A673 (cell line): ENCODE data around the gene CCDC9. TPM values are rescaled to one million over a fixed set of nuclear protein-coding genes. Genes with fewer than 3 reads are reported as not detected.
A peak's percentile ranks its signal among the peaks of the same experiment; 100 is the strongest.

Experiments used
- BruUV-seq: library from RNA; stranded (reverse); fragments of 400-500 nt; replicated peaks from 2 replicates; lab custom pipeline; 2021; lab: Mats Ljungman, UMichigan
- CTCF ChIA-PET: fragments of 300-600 bp; sonication (Branson Sonifier 250); formaldehyde crosslinking; loops from one replicate; lab custom pipeline; 2022; ENCODE audit warnings: antibody characterized with exemption; lab: Charles Lee
- POLR2A ChIA-PET: fragments of 300-600 bp; sonication (Branson Sonifier 250); formaldehyde crosslinking; loops from one replicate; lab custom pipeline; 2022; ENCODE audit warnings: antibody characterized with exemption; ENCODE audit not compliant: low non-redundant PET; lab: Charles Lee
- DNase-seq: peaks from one replicate; pipeline ENCODE4 v3.0.0-alpha.2; 2015; ENCODE audit warnings: low spot score
- H3K27ac ChIP-seq: fragments of 200-600 bp; sonication (generic); 2 replicates; pipeline ENCODE4 v1.5.1; 2016; ENCODE audit warnings: mixed run types, low read depth, mild to moderate bottlenecking, mixed read lengths, antibody characterized with exemption, low read length; ENCODE audit not compliant: poor library complexity, severe bottlenecking
- H3K27me3 ChIP-seq: fragments of 200-600 bp; sonication (generic); replicated peaks from 2 replicates; pipeline ENCODE4 v1.6.1; 2017; ENCODE audit warnings: mixed run types, low read depth, mild to moderate bottlenecking, mixed read lengths, antibody characterized with exemption, low read length; ENCODE audit not compliant: insufficient read depth, poor library complexity
- H3K36me3 ChIP-seq: fragments of 200-600 bp; sonication (generic); 2 replicates; pipeline ENCODE4 v1.6.1; 2016; ENCODE audit warnings: mixed run types, mild to moderate bottlenecking, mixed read lengths, antibody characterized with exemption, low read length; ENCODE audit not compliant: insufficient read depth, poor library complexity, severe bottlenecking
- H3K4me1 ChIP-seq: fragments of 200-600 bp; sonication (generic); 2 replicates; pipeline ENCODE4 v1.6.1; 2017; ENCODE audit warnings: mixed run types, mild to moderate bottlenecking, mixed read lengths, antibody characterized with exemption, low read length; ENCODE audit not compliant: insufficient read depth, poor library complexity, severe bottlenecking
- H3K4me3 ChIP-seq: fragments of 200-600 bp; sonication (generic); 2 replicates; pipeline ENCODE4 v1.5.1; 2016; ENCODE audit warnings: low read depth, mixed run types, mild to moderate bottlenecking, mixed read lengths, low read length; ENCODE audit not compliant: poor library complexity, severe bottlenecking
- H3K9me3 ChIP-seq: fragments of 200-600 bp; sonication (generic); 2 replicates; pipeline ENCODE4 v1.6.1; 2016; ENCODE audit warnings: mixed run types, low read depth, mild to moderate bottlenecking, mixed read lengths, antibody characterized with exemption, low read length; ENCODE audit not compliant: poor library complexity, severe bottlenecking
- CTCF ChIP-seq: fragments of 300-800, 200-600 bp; sonication (generic); conservative IDR thresholded peaks from 2 replicates; pipeline ENCODE4 v1.5.1; 2017; ENCODE audit warnings: low read depth, mild to moderate bottlenecking, antibody characterized with exemption, low read length, moderate library complexity, mixed read lengths
- EZH2 ChIP-seq: fragments of 200-600 bp; sonication (generic); IDR thresholded peaks from 2 replicates; pipeline ENCODE4 v1.6.1; 2017; ENCODE audit warnings: borderline replicate concordance, low read depth, mild to moderate bottlenecking, mixed read lengths, antibody characterized with exemption, low read length; ENCODE audit not compliant: poor library complexity, severe bottlenecking
- intact Hi-C: fragments of 100-400 bp; cut with micrococcal nuclease; formaldehyde crosslinking; loops from one replicate; pipeline ENCODE4 v1.10.0; 2022; ENCODE audit not compliant: unreplicated experiment
- total RNA-seq: library from RNA; stranded (reverse); gene quantifications from 2 replicates; pipeline ENCODE4 v1.2.3, GENCODE V29; 2021

The CCDC9 gene
- total RNA-seq, 1 experiment from 2014 or later: 36.4 TPM

GRCh38 chr19:47230921-47231214 is 25.5 kb upstream of the CCDC9 start, which contains the start of gene BBC3:
Gene BBC3, minus strand, starts transcription at chr19:47231199. Its CDS starts 2,768 bp downstream, at chr19:47228431.
- intact Hi-C loops: no loop called here
- peak within 1 kb of the TSS; percentile 90 for H3K4me3 ChIP-seq
- DNase-seq: no peak
- no TSS peak for BruUV-seq
- ChIA-PET CTCF (no interaction called here), POLR2A (no interaction called here)
- peak within 1 kb of the TSS; percentile 77 for H3K27ac ChIP-seq
- no peaks in the 10 kb centered on the region for H3K36me3 ChIP-seq
- H3K9me3 ChIP-seq: no peaks in the 10 kb centered on the region
- peaks cover 22% of the 10 kb centered on the region for H3K4me1 ChIP-seq
- no peaks in the 10 kb centered on the region for H3K27me3 ChIP-seq
- TF ChIP-seq EZH2 (no peak), CTCF (no peak)

DNA sequence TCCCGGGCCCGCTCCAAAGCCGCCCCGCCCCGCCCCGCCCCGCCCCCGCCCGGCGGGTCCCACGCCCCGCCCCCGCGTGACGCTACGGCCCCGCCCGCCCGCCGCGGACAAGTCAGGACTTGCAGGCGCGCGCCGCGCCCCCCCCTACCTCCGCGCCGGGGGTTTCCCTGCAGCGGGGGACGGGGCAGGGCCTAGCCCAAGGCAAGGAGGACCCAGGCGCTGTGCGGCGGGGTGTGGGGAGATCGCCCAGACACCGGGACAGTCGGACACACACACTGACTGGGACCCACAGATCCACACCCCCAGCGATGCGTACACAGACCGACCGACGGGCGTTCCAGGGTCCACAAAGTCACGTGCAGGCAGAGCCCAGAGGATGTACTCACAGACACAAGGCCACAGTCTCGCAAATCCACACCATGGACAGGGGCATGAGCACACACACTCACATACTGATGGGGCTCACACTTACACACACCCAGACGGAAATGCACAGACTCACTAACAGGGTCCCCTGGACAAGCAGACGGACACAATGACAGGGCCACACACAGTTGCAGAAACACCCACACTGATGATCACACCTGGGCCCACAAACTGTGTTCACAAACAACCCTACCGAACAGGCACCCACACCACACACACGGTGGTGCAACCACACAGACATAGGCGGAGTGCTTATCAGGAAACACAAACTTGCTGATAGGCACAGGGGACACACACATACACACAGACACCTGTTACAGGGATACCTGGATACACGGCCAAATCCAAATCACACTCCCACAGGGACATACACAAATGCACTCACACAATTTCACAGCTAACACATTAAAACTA is 24.9 kb upstream of the CCDC9 start:
- no TSS peak for BruUV-seq
- Histone ChIP-seq H3K27ac (peak overlapping the region; percentile 73), H3K27me3 (no peaks in the 10 kb centered on the region), H3K4me3 (peak overlapping the region; percentile 90), H3K9me3 (no peaks in the 10 kb centered on the region), H3K4me1 (peaks cover 19% of the 10 kb centered on the region), H3K36me3 (no peaks in the 10 kb centered on the region)
- peak; percentile 79 for DNase-seq
- ChIA-PET POLR2A (no interaction called here), CTCF (no interaction called here)
- intact Hi-C loops: no loop called here
- TF ChIP-seq CTCF (no peak), EZH2 (no peak)

DNA sequence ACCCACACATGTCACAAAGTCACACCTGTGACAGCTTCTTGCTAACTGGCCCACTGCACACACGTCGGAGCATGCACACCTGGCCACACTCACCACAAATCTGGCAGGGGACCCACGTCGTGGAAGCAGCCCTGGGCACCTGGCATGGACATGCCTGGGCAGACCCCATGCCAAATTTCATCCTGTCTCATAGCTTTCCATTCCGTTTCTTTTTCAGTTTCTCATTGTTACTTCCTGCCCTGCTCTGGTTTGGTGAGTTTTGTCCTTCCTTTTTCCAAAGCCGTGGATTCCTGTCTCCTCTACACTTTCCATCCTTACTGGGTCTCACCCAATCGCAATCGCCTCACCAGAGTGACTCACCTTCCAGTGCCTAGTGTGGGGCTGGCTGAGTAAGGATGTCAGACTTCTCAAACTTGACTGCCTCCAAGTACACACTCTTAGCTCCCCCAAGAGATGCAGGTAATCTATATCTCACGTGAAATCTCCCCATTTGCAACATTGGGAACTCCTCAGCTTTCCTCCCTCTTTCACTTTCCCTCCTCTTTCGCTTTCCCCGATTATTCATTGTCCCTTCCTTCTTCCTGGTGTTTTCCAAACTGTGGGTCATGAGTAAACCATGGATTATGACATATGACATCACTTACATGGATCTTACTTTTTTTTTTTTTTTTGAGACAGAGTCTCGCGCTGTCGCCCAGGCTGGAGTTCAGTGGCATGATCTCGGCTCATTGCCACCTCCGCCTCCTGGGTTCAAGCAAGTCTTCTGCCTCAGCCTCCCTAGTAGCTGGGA is 23.7 kb upstream of the CCDC9 start:
- Histone ChIP-seq H3K4me3 (no peak overlapping the region), H3K36me3 (no peaks in the 10 kb centered on the region), H3K27ac (no peak overlapping the region), H3K9me3 (no peaks in the 10 kb centered on the region), H3K4me1 (peaks cover 8% of the 10 kb centered on the region), H3K27me3 (no peaks in the 10 kb centered on the region)
- CTCF ChIA-PET: no interaction called here
- no peak for DNase-seq
- BruUV-seq: no TSS peak
- intact Hi-C loops: no loop called here
- TF ChIP-seq EZH2 (no peak), CTCF (no peak)
- POLR2A ChIA-PET: no interaction called here
